K562 (cell line): ENCODE measurements around the gene HTR1D. TPM values are rescaled to one million over a fixed set of nuclear protein-coding genes. Genes with fewer than 3 reads are reported as not detected.

ENCODE experiments used
- ATF1 ChIP-seq, 2 experiments: fragments of 450-650 bp in 1 of 2; IDR thresholded peaks; 2 replicates each; pipeline ENCODE4 v1.6.1; 2016; ENCODE audit warnings: missing compliant biosample characterization in 1 of 2, missing genetic modification characterization in 1 of 2
- ATF7 ChIP-seq: fragments of 450-650 bp; IDR thresholded peaks from 2 replicates; pipeline ENCODE4 v1.7.1; 2014; ENCODE audit warnings: mild to moderate bottlenecking, moderate library complexity
- BCL6 ChIP-seq: fragments of 250-450 bp; sonication (Bioruptor Pico); IDR thresholded peaks from 2 replicates; pipeline ENCODE4 v1.4.0; 2020
- CEBPG ChIP-seq, 3 experiments: fragments of 200-800 bp in 1 of 3; sonication (Bioruptor generic) in 1 of 3; sonication (generic) in 1 of 3; formaldehyde crosslinking in 1 of 3; IDR thresholded peaks in 2 of 3; conservative IDR thresholded peaks in 1 of 3; 2 replicates each; pipeline versions ENCODE4 v1.6.1 to v1.8.0; 2016 to 2022; ENCODE audit warnings: missing compliant biosample characterization in 2 of 3, missing genetic modification characterization in 2 of 3, mild to moderate bottlenecking in 1 of 3, missing genetic modification reagents in 1 of 3
- CXXC5 ChIP-seq: fragments of 250-450 bp; sonication (Bioruptor Pico); IDR thresholded peaks from 2 replicates; pipeline ENCODE4 v1.8.0; 2022; ENCODE audit warnings: inconsistent platforms, mild to moderate bottlenecking, moderate library complexity
- ETV1 ChIP-seq: fragments of 450-650 bp; conservative IDR thresholded peaks from 2 replicates; pipeline ENCODE4 v1.6.1; 2016; ENCODE audit warnings: missing genetic modification characterization, control low read depth, low read depth, missing compliant biosample characterization
- KAT7 ChIP-seq: sonication (generic); formaldehyde crosslinking; IDR thresholded peaks from 2 replicates; pipeline ENCODE4 v1.8.0; 2022; ENCODE audit warnings: missing genetic modification reagents, mild to moderate bottlenecking, borderline replicate concordance
- RFX1 ChIP-seq: fragments of 450-650 bp; IDR thresholded peaks from 2 replicates; pipeline ENCODE4 v1.6.1; 2016; ENCODE audit warnings: mild to moderate bottlenecking, moderate library complexity
- SIRT6 ChIP-seq: IDR thresholded peaks from one replicate; pipeline ENCODE4 v1.6.1; 2012; ENCODE audit warnings: low read depth, mild to moderate bottlenecking, control low read depth, inconsistent platforms, low read length, moderate library complexity
- SMAD4 ChIP-seq: fragments of 250-450 bp; sonication (Bioruptor Pico); conservative IDR thresholded peaks from 2 replicates; pipeline ENCODE4 v1.8.0; 2021; ENCODE audit warnings: inconsistent platforms, mild to moderate bottlenecking, moderate library complexity
- ZBTB17 ChIP-seq: fragments of 450-650 bp; formaldehyde crosslinking; IDR thresholded peaks from 2 replicates; pipeline ENCODE4 v1.4.0; 2020; ENCODE audit warnings: mild to moderate bottlenecking
- ZC3H4 ChIP-seq: sonication (generic); formaldehyde crosslinking; IDR thresholded peaks from 2 replicates; pipeline ENCODE4 v1.9.0; 2021; ENCODE audit warnings: missing genetic modification reagents, borderline replicate concordance
- ZNF134 ChIP-seq: fragments of 250-450 bp; sonication (Bioruptor Pico); conservative IDR thresholded peaks from 2 replicates; pipeline ENCODE4 v1.4.0; 2020
- ZNF263 ChIP-seq: sonication (generic); formaldehyde crosslinking; IDR thresholded peaks from 2 replicates; pipeline ENCODE4 v1.8.0; 2022; ENCODE audit warnings: mild to moderate bottlenecking, missing genetic modification reagents, borderline replicate concordance
- ZZZ3 ChIP-seq: fragments of 450-650 bp; IDR thresholded peaks from 2 replicates; pipeline ENCODE4 v1.6.1; 2016; ENCODE audit warnings: antibody characterized with exemption, mild to moderate bottlenecking, moderate library complexity
- polyA plus RNA-seq, 8 experiments: library from polyadenylated mRNA; depleted of rRNA in 4 of 8; stranded (reverse) in 5 of 8; unstranded in 3 of 8; fragments of >200 nt; fragmentation: Nextera tagmentation in 2 of 8; fragmentation: Illumina TruSeq in 1 of 8; extraction: Ambion mirVana in 2 of 8; extraction: Trizol in 1 of 8; gene quantifications; 2 replicates each; pipeline versions ENCODE4 v1.2.1 to v1.2.3, GENCODE V29; 2011 to 2014; ENCODE audit warnings: inconsistent platforms in 1 of 8, missing spikeins in 1 of 8
- total RNA-seq, 7 experiments: library from RNA; depleted of rRNA in 6 of 7; stranded (reverse); fragments of >200 nt in 6 of 7; fragmentation: Illumina TruSeq in 2 of 7; extraction: Trizol in 2 of 7; gene quantifications; 2 replicates each; pipeline versions ENCODE4 v1.2.1 to v1.2.3, GENCODE V29; 2011 to 2021; ENCODE audit warnings: low replicate concordance in 1 of 7
- TF ChIP-seq, protein P1 (sequence below): fragments of 450-650 bp; IDR thresholded peaks from 2 replicates; pipeline ENCODE4 v1.6.1; 2014; ENCODE audit warnings: low read depth, mild to moderate bottlenecking, moderate library complexity, borderline replicate concordance
- TF ChIP-seq, protein P2 (sequence below): fragments of 450-650 bp; IDR thresholded peaks from 2 replicates; pipeline ENCODE4 v1.6.1; 2017; ENCODE audit warnings: antibody characterized with exemption, mild to moderate bottlenecking
- TF ChIP-seq, protein P3 (sequence below): fragments of 250-450 bp; sonication (Bioruptor Pico); IDR thresholded peaks from 2 replicates; pipeline ENCODE4 v1.5.0; 2021
- TF ChIP-seq, protein P4 (sequence below): sonication (generic); formaldehyde crosslinking; IDR thresholded peaks from 2 replicates; pipeline ENCODE4 v1.9.0; 2022; ENCODE audit warnings: mild to moderate bottlenecking, missing genetic modification reagents

HTR1D gene
- total and polyA plus RNA-seq, 9 of the 15 experiments (the other 6 are each of a cell fraction or from before 2014, with no cell fraction given), result 0.03 to 0.09 (median 0.04) TPM; not detected in 4

DNA sequence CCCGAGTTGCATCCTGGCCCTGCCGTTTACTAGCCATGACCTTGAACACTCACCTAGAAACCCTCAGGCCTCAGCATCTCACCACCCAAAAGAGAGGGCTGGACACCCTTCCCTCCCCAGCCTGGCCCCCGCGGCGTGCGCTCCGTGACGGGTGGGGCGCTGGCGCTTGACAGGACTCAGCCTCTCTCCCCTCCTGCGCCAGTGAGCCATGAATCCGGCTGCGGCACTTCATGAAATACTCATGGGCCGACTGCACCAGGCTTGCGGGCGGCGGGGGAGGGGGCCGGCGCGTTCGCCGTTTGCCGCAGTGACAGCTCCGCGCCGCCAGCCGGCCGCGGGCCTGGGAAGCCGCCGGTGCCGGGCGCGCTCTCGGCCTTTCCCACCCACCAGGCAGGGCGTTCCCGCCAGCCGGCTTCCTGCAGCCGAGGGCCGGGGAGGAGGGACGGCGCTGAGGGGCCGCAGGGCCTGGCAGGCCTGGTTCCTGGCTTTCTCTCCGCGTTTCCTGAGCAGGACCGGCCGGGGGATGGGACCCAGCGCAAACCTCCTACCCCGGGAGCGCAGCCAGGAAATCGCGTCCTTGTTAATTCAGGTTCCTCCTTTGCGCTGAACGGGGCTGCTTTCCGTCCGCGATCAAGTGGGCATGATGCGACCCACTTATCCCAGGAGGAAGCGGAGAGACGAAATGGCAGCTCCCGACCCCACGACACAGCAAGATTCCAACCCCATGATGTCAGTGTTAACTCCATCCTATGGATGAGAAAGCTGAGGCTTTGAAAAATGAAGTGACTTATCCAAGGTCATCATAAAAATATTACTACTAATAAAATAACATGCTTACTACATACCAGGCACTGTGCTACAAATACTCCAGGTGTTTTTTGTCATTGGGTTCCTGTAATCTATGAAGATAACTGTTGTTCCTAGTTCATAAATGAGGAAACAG lies 39.6 kb downstream of the HTR1D start (continued):
- TF ChIP-seq, protein P1, sequence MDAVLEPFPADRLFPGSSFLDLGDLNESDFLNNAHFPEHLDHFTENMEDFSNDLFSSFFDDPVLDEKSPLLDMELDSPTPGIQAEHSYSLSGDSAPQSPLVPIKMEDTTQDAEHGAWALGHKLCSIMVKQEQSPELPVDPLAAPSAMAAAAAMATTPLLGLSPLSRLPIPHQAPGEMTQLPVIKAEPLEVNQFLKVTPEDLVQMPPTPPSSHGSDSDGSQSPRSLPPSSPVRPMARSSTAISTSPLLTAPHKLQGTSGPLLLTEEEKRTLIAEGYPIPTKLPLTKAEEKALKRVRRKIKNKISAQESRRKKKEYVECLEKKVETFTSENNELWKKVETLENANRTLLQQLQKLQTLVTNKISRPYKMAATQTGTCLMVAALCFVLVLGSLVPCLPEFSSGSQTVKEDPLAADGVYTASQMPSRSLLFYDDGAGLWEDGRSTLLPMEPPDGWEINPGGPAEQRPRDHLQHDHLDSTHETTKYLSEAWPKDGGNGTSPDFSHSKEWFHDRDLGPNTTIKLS, result peak; percentile 50; the same call in 1 of the 2 replicates
- TF ChIP-seq ETV1 (tag), result peak; percentile 39
- peak; percentile 52; the same call in 1 of the 2 replicates for TF ChIP-seq ATF7
- TF ChIP-seq BCL6 (CRISPR knock-in tag), result no peak
- TF ChIP-seq CXXC5 (CRISPR knock-in tag), result peak; percentile 84
- TF ChIP-seq, protein P2, sequence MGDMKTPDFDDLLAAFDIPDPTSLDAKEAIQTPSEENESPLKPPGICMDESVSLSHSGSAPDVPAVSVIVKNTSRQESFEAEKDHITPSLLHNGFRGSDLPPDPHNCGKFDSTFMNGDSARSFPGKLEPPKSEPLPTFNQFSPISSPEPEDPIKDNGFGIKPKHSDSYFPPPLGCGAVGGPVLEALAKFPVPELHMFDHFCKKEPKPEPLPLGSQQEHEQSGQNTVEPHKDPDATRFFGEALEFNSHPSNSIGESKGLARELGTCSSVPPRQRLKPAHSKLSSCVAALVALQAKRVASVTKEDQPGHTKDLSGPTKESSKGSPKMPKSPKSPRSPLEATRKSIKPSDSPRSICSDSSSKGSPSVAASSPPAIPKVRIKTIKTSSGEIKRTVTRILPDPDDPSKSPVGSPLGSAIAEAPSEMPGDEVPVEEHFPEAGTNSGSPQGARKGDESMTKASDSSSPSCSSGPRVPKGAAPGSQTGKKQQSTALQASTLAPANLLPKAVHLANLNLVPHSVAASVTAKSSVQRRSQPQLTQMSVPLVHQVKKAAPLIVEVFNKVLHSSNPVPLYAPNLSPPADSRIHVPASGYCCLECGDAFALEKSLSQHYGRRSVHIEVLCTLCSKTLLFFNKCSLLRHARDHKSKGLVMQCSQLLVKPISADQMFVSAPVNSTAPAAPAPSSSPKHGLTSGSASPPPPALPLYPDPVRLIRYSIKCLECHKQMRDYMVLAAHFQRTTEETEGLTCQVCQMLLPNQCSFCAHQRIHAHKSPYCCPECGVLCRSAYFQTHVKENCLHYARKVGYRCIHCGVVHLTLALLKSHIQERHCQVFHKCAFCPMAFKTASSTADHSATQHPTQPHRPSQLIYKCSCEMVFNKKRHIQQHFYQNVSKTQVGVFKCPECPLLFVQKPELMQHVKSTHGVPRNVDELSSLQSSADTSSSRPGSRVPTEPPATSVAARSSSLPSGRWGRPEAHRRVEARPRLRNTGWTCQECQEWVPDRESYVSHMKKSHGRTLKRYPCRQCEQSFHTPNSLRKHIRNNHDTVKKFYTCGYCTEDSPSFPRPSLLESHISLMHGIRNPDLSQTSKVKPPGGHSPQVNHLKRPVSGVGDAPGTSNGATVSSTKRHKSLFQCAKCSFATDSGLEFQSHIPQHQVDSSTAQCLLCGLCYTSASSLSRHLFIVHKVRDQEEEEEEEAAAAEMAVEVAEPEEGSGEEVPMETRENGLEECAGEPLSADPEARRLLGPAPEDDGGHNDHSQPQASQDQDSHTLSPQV, result peak; percentile 76
- no peak for TF ChIP-seq KAT7 (CRISPR knock-in tag)
- TF ChIP-seq, protein P3, sequence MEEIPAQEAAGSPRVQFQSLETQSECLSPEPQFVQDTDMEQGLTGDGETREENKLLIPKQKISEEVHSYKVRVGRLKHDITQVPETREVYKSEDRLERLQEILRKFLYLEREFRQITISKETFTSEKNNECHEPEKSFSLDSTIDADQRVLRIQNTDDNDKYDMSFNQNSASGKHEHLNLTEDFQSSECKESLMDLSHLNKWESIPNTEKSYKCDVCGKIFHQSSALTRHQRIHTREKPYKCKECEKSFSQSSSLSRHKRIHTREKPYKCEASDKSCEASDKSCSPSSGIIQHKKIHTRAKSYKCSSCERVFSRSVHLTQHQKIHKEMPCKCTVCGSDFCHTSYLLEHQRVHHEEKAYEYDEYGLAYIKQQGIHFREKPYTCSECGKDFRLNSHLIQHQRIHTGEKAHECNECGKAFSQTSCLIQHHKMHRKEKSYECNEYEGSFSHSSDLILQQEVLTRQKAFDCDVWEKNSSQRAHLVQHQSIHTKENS (CRISPR knock-in tag), result no peak
- TF ChIP-seq SMAD4, result peak; percentile 67; the same call in 1 of the 2 replicates
- TF ChIP-seq, protein P4, sequence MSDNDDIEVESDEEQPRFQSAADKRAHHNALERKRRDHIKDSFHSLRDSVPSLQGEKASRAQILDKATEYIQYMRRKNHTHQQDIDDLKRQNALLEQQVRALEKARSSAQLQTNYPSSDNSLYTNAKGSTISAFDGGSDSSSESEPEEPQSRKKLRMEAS (CRISPR knock-in tag), result 0 out of 2 replicates have a peak, but pooled peaks have one; percentile 23
- no peak for TF ChIP-seq ZC3H4 (CRISPR knock-in tag)
- TF ChIP-seq ZNF134 (CRISPR knock-in tag), result no peak
- TF ChIP-seq ZBTB17 (CRISPR knock-in tag), result no peak
- no peak for TF ChIP-seq ZZZ3
- TF ChIP-seq ZNF263 (CRISPR knock-in tag), result 0 out of 2 replicates have a peak, but pooled peaks have one; percentile 21
- TF ChIP-seq ATF1 (CRISPR knock-in tag; IDR thresholded peaks at IDR 0.05), result no peak
- peak; percentile 13; the same call in 1 of the 2 replicates for TF ChIP-seq ATF1 (tag; IDR thresholded peaks at IDR 0.05)
- TF ChIP-seq SIRT6, result no peak
- TF ChIP-seq CEBPG (CRISPR knock-in tag; IDR thresholded peaks at IDR 0.05), result no peak
- no peak for TF ChIP-seq CEBPG (tag; conservative IDR thresholded peaks at IDR 0.05 in 1 of 2, IDR thresholded peaks at IDR 0.05 in 1 of 2)
- no peak for TF ChIP-seq RFX1
